Gastrocnemius medialis (tissue), 4 donors: ENCODE measurements around the gene PI4KA. TPM values are rescaled to one million over a fixed set of nuclear protein-coding genes. Genes with fewer than 3 reads are reported as not detected.

Experiments used
- ATAC-seq, 2 donors: fragments of 150-250 bp; one replicate each; pipeline ENCODE4 v1.9.1; 2016
- DNase-seq, 2 donors: peaks; one replicate each; pipeline ENCODE4 v3.0.0-alpha.2; 2019
- H3K27ac ChIP-seq, 4 donors: fragments of 200-600 bp; sonication (generic); 1 replicate in 1 of 4; 2 replicates in 3 of 4; pipeline ENCODE4 v1.5.1; 2016 to 2018; ENCODE audit warnings: mild to moderate bottlenecking in 2 of 4, moderate library complexity in 1 of 4
- H3K27me3 ChIP-seq, 3 donors: fragments of 200-600 bp; sonication (generic) in 2 of 3; 1 replicate in 1 of 3; 2 replicates in 2 of 3; pipeline versions ENCODE4 v1.5.1 to v1.6.0; 2016 to 2019; ENCODE audit warnings: mild to moderate bottlenecking in 1 of 3, moderate library complexity in 1 of 3
- H3K36me3 ChIP-seq, 2 donors: fragments of 200-600 bp; sonication (generic) in 1 of 2; one replicate each; pipeline ENCODE4 v1.5.1; 2017 to 2018
- H3K4me1 ChIP-seq, 2 donors: fragments of 200-600 bp; sonication (generic) in 1 of 2; one replicate each; pipeline ENCODE4 v1.5.1; 2016 to 2017; ENCODE audit warnings: mild to moderate bottlenecking in 2 of 2
- H3K4me3 ChIP-seq, 4 donors: fragments of 200-600 bp; sonication (generic) in 3 of 4; 1 replicate in 1 of 4; 2 replicates in 3 of 4; pipeline ENCODE4 v1.5.1; 2016 to 2019; ENCODE audit warnings: mild to moderate bottlenecking in 2 of 4
- H3K9me3 ChIP-seq, 3 donors: fragments of 200-600 bp; sonication (generic) in 2 of 3; 1 replicate in 1 of 3; 2 replicates in 2 of 3; pipeline ENCODE4 v1.5.1; 2016 to 2019
- POLR2A ChIP-seq, 2 donors: fragments of 450-650 bp; IDR thresholded peaks; one replicate each; pipeline ENCODE4 v1.6.1; 2017; ENCODE audit warnings: antibody characterized with exemption in 2 of 2, mild to moderate bottlenecking in 2 of 2, moderate library complexity in 2 of 2
- in situ Hi-C, 4 donors: fragments of 200-750 bp; cut with MboI; loops; one replicate each; pipeline versions ENCODE4 v1.15.0 to v1.8.0; 2017; ENCODE audit warnings: low sequenced_read_pairs in 4 of 4
- intact Hi-C: fragments of 100-400 bp; cut with DNase I; formaldehyde crosslinking; loops from one replicate; pipeline ENCODE4 v1.15.1; 2023; ENCODE audit warnings: low total_unique reads
- total RNA-seq, 4 donors: library from RNA; depleted of rRNA; stranded (reverse); fragments of >200 nt; gene quantifications; one replicate each; pipeline versions ENCODE4 v1.1.0 to v1.2.3, GENCODE V29; 2016
- TF ChIP-seq, protein P1 (sequence below), 5 experiments: fragments of 450-650 bp in 3 of 5; fragments of 200-600 bp in 2 of 5; sonication (generic) in 2 of 5; IDR thresholded peaks in 4 of 5; conservative IDR thresholded peaks in 1 of 5; 1 replicate in 4 of 5; 2 replicates in 1 of 5; pipeline ENCODE4 v1.5.1; 2016 to 2019; ENCODE audit warnings: antibody characterized with exemption in 5 of 5, mild to moderate bottlenecking in 3 of 5, moderate library complexity in 3 of 5

PI4KA gene
- total RNA-seq, 4 donors from 2014 or later = 40.1 to 59.7 (median 45.4) TPM

DNA sequence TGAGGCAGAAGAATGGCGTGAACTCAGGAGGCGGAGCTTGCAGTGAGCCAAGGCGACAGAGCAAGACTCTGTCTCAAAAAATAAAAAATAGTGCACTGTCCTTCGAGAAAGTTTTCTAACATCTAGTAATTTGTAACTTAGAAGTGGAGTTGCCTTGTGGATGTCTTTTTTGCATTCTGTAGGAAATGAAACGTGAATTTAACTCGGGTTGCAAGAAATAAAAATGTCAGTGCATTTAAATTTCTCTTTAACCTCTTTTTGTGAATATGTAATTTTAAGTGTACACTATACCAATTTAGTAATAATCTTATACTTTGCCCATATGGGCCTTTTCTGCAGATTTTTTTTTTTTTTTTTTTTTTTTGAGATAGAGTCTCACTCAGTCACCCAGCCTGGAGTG, 32.4 kb upstream of the PI4KA start:
- ATAC-seq (no peak), DNase-seq (no peak)
- intact Hi-C loops = no loop called here
- in situ Hi-C loops = no loop called here
- no peaks in the 10 kb centered on the region for H3K27me3 ChIP-seq
- H3K4me1 ChIP-seq = no peaks in the 10 kb centered on the region
- H3K4me3 ChIP-seq = no peak overlapping the region
- peaks cover 0 to 31% of the 10 kb centered on the region in 2 donors for H3K36me3 ChIP-seq
- H3K27ac ChIP-seq = no peak overlapping the region
- TF ChIP-seq, protein P1, sequence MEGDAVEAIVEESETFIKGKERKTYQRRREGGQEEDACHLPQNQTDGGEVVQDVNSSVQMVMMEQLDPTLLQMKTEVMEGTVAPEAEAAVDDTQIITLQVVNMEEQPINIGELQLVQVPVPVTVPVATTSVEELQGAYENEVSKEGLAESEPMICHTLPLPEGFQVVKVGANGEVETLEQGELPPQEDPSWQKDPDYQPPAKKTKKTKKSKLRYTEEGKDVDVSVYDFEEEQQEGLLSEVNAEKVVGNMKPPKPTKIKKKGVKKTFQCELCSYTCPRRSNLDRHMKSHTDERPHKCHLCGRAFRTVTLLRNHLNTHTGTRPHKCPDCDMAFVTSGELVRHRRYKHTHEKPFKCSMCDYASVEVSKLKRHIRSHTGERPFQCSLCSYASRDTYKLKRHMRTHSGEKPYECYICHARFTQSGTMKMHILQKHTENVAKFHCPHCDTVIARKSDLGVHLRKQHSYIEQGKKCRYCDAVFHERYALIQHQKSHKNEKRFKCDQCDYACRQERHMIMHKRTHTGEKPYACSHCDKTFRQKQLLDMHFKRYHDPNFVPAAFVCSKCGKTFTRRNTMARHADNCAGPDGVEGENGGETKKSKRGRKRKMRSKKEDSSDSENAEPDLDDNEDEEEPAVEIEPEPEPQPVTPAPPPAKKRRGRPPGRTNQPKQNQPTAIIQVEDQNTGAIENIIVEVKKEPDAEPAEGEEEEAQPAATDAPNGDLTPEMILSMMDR (IDR thresholded peaks at IDR 0.05 in 4 of 5, conservative IDR thresholded peaks at IDR 0.05 in 1 of 5) = no peak
- no peak for TF ChIP-seq POLR2A (IDR thresholded peaks at IDR 0.05)
- H3K9me3 ChIP-seq = no peaks in the 10 kb centered on the region

DNA sequence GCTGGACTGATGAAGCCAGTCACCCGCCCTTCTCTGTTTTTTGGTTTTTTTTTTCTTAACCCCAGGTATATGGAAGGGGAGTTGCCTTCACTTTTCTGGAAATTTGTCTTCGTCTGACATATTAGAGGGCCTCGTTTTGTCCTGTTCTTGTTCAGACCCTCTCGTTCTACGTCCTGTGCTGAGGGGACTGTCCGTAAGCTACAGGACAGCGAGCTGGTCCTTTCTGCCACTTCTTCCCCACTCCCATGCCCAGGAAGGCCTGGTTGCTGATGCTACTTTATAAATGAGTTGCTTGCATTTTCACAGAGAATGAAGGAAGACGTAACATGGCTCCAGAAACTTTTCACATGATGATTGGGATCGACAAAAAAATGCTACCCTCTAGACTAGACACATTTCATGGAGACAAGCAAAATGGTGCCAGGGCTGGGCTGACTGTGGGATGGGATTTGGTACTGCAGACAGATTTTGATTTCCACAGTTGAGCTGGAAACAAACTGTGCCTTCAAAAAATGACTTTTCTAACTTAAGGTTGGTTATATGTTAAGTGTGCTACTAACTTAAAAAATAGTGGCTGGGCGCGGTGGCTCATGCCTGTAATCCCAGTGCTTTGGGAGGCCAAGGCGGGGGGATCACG, 31.4 kb upstream of the PI4KA start:
- intact Hi-C loops (loop anchor here (10.0 kb wide), 2 partner anchors 65 to 115 kb away; partner anchors contain the start of gene THAP7), in situ Hi-C loops (loop anchor here in 1 of 4 donors (10.0 kb wide), 1 partner anchor 115 kb away; the partner anchor contains the start of gene THAP7)
- H3K4me1 ChIP-seq = no peaks in the 10 kb centered on the region
- no peak overlapping the region for H3K27ac ChIP-seq
- ATAC-seq (no peak), DNase-seq (no peak)
- no peaks in the 10 kb centered on the region for H3K27me3 ChIP-seq
- H3K36me3 ChIP-seq = peaks cover 0 to 31% of the 10 kb centered on the region in 2 donors
- no peaks in the 10 kb centered on the region for H3K9me3 ChIP-seq
- TF ChIP-seq, protein P1 (IDR thresholded peaks at IDR 0.05 in 4 of 5, conservative IDR thresholded peaks at IDR 0.05 in 1 of 5) = no peak
- no peak for TF ChIP-seq POLR2A (IDR thresholded peaks at IDR 0.05)
- no peak overlapping the region for H3K4me3 ChIP-seq

DNA sequence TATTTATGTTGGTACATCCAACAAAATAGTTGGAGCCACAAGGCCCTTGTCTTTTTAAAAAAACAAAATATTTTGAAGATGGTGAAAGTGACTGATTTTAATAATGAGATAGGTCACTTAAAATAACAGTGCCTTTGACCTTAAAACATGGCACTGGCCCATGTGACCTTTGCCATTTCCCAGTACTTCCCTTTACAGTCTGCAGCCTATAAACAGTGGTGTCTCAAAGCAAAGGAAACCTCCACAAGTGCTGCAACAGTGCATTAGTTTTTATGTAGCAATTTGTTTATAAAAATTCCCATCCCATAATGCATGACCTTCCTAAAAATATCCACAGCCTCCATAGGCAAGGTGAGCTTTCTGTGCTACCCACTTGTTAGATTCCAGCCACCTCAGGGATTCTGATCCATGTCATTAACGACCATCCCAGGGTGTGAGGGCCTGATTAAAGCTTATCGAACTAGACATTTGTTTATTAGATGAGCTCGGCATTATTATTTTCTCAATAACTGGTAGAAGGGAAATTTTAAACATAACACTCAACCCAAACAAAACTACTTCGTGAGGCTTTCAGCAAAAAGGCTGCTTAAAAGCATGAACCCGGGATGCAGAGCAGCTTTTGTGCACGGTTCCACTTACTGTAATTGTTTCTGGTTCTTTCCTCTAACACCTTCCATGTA, 30.6 kb upstream of the PI4KA start:
- in situ Hi-C loops (loop anchor here in 1 of 4 donors (10.0 kb wide), 1 partner anchor 116 kb away; the partner anchor contains the start of gene THAP7), intact Hi-C loops (loop anchor here (10.0 kb wide), 2 partner anchors 66 to 116 kb away; partner anchors contain the start of gene THAP7)
- DNase-seq (no peak), ATAC-seq (no peak)
- Histone ChIP-seq H3K4me3 (no peak overlapping the region), H3K36me3 (peaks cover 0 to 38% of the 10 kb centered on the region in 2 donors), H3K27ac (no peak overlapping the region), H3K4me1 (no peaks in the 10 kb centered on the region), H3K27me3 (no peaks in the 10 kb centered on the region), H3K9me3 (no peaks in the 10 kb centered on the region)
- TF ChIP-seq POLR2A (IDR thresholded peaks at IDR 0.05) = no peak
- TF ChIP-seq, protein P1 (IDR thresholded peaks at IDR 0.05 in 4 of 5, conservative IDR thresholded peaks at IDR 0.05 in 1 of 5) = no peak

DNA sequence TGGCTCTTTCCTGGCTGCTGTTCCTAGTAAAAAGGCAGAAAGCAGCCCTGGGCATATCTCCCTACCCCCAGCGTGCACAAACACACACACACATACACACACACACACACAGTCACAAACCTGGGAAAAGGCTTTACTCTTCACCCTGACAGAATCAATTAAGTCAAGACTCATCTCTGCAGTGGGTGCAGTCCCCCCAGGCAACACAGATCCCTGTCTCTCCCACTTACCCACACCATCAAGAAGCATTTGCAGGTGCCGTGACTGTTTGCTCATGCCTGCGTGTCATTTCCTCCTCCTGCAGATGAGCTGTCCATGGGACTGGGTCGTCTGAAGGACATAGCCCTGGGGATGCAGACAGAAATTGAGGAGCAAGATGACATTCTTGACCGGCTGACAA, 28.8 kb upstream of the PI4KA start:
- H3K27me3 ChIP-seq = no peaks in the 10 kb centered on the region
- DNase-seq (no peak), ATAC-seq (no peak)
- TF ChIP-seq, protein P1 (IDR thresholded peaks at IDR 0.05 in 4 of 5, conservative IDR thresholded peaks at IDR 0.05 in 1 of 5) = no peak
- no peak for TF ChIP-seq POLR2A (IDR thresholded peaks at IDR 0.05)
- intact Hi-C loops = loop anchor here (10.0 kb wide), 2 partner anchors 67 to 117 kb away; partner anchors contain the start of gene THAP7
- no peak overlapping the region for H3K4me3 ChIP-seq
- in situ Hi-C loops = loop anchor here in 1 of 4 donors (10.0 kb wide), 1 partner anchor 117 kb away; the partner anchor contains the start of gene THAP7
- H3K4me1 ChIP-seq = no peaks in the 10 kb centered on the region
- H3K36me3 ChIP-seq = peaks cover 0 to 55% of the 10 kb centered on the region in 2 donors
- H3K9me3 ChIP-seq = no peaks in the 10 kb centered on the region
- H3K27ac ChIP-seq = no peak overlapping the region
